GM20000 (cell line): Measurements from ENCODE around the gene CLCNKA.
"Not testable (repeated sequence)": the region's sequence is repeated elsewhere in the genome, so short reads cannot be mapped to it uniquely, and the experiment has no call there.

Experiments
- DNase-seq: peaks from one replicate; pipeline ENCODE4 v3.0.0; 2012; ENCODE audit warnings: low spot score
- CTCF ChIP-seq: IDR thresholded peaks from 2 replicates; pipeline ENCODE4 v1.5.1; 2012; ENCODE audit warnings: mild to moderate bottlenecking, control low read depth; ENCODE audit errors: extremely low read depth, missing control alignments

The CLCNKA gene

DNA sequence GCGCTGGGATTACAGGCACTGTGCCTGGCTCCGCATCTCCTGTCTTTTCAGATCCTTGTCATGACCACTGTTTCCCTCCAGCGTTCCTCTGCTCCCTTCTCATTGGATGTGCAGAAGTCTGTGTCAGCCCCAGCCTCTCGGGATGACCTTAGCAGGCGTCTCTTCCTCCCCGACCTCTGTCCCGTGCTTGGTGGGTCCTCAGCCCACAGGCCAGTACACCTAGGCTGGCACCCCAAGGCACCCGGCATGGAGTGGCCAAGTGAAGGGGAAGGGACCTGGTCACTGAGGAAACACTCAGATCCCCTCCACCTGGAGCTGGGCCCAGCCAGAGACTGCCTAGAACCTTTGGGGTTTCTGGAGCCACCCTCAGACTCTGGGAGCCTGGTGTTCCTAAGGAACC lies 19.4 kb downstream of the CLCNKA start:
- DNase-seq, result no peak
- TF ChIP-seq CTCF, result no peak

DNA sequence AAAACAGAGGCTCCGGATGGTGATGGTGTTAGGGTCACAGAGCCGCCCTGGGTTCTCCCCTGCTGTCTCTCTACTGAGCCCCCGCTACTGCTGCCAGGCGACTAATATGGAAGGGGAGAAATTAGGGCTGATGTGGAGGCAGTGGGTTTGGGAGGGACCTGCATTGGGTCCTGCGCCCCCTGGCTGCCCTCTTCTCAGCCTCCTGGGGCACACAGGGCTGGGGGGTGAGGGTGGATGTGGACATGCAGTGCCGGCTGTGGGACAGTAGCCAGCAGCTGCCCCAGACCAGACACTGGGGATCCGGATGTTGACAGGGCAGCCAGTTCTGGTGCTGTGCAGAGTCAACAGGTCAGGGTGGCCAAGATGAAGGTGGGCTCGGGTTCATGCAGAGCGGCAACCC lies 20.3 kb downstream of the CLCNKA start:
- TF ChIP-seq CTCF, result no peak
- DNase-seq, result no peak

DNA sequence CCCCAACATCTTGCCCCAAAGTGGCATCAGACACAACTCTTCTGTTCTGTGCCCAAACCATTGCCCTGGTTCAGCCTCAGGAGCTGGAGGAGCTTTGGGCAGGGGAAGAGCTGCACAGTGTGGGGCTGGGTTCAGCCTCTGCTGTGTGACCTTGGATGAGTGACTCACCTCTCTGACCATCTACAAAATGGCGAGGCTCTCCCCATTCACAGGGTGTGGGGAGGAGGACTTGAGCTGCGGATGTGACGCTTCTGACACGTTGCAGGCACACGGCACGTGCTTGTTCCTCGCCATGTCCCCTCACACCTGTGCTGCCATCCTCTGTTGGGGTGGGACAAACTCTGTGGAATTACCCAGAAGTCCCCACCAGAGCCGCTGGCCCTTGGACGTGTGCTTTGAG lies 20.8 kb downstream of the CLCNKA start:
- not testable (repeated sequence) for DNase-seq

DNA sequence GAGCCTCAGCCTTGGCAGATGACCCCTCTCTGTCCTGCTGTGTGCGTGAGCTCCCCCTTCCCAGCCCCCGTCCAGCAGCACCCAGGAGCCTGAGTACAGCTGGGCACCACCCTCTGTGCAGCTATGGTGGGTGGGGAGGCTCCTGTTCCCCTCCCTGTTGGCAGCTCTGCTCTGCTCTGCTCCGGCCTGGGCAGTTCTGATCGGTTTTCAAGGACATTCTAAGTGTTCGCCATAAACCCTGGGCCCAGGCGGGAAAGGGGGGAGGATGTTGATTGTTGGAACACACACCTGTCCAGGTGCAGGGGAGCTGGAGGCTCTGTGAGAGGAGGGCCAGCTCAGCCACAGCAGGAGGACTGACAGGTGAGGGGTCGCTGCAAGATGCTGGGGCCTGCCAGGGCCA lies 21.7 kb downstream of the CLCNKA start, which contains the start of gene CLCNKB:
CLCNKB (plus strand) TSS at position 262 of the 400 bp plus-strand sequence. CDS start 711 bp downstream, outside the sequence.
- DNase-seq, result no peak

GRCh38 chr1:16043950-16044349 lies 22.1 kb downstream of the CLCNKA start:
- no peak for DNase-seq
- TF ChIP-seq CTCF, result no peak

More for the DNA sequence above, 21.7 kb downstream of the CLCNKA start, which contains the start of gene CLCNKB:
- TF ChIP-seq CTCF, result no peak

DNA sequence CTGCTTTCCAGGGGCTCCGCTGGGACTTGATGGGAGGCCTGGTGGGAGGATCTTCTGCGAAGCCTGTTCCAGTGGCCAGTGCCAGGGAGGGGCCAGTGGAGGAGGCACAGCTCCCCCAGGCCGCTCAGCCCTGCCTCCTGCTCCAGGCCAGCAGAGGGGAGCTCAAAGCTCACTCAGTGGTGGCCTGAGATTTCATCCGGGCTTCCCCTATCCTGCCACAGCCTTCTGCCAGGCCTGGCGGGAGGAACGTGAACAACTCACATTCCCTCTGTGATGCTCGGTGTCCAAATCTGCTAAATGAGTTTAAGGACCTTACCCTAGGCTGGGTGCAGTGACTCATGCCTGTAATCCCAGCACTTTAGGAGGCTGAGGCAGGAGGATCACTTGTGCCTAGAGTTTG lies 25.0 kb downstream of the CLCNKA start:
- TF ChIP-seq CTCF, result no peak
- DNase-seq, result no peak

GRCh38 chr1:16047791-16048475 lies 26.1 kb downstream of the CLCNKA start:
- DNase-seq, result no peak
- no peak for TF ChIP-seq CTCF

GRCh38 chr1:16048573-16049189 lies 26.8 kb downstream of the CLCNKA start:
- TF ChIP-seq CTCF, result no peak
- DNase-seq, result no peak
